SK-N-SH (cell line): ENCODE results near the gene CDKAL1. TPM values are rescaled to one million over a fixed set of nuclear protein-coding genes. Genes with fewer than 3 reads are reported as not detected.

Experiments
- CTCF ChIA-PET: fragments of 300-600, 350-600 bp; formaldehyde crosslinking; extraction: SDS; loops from one replicate; lab custom pipeline; 2021; lab: Yijun Ruan, JAX
- POLR2A ChIA-PET: fragments of 350-600 bp; sonication (Branson Sonifier 250); formaldehyde crosslinking; extraction: SDS; loops from one replicate; lab custom pipeline; 2020; ENCODE audit warnings: antibody characterized with exemption, inconsistent platforms; lab: Yijun Ruan, JAX
- DNase-seq: peaks from one replicate; pipeline ENCODE4 v3.0.0; 2012
- H2AFZ ChIP-seq: fragments of 200-600 bp; sonication (generic); 2 replicates; pipeline ENCODE4 v1.8.1; 2016; ENCODE audit warnings: antibody characterized with exemption, mild to moderate bottlenecking, low read depth
- H3F3A ChIP-seq: fragments of 200-600 bp; sonication (generic); replicated peaks from 2 replicates; pipeline ENCODE3; 2016; ENCODE audit warnings: antibody characterized with exemption, mild to moderate bottlenecking; ENCODE audit not compliant: insufficient read depth
- H3K27ac ChIP-seq, 2 experiments: fragments of 200-500 bp in 1 of 2; fragments of 200-600 bp in 1 of 2; sonication (Bioruptor generic) in 1 of 2; sonication (generic), shearing (Covaris generic) in 1 of 2; 2 replicates each; pipeline versions ENCODE4 v1.5.1 to v1.6.1; 2014 to 2016; ENCODE audit warnings: low read depth in 2 of 2, inconsistent platforms in 1 of 2, low read length in 1 of 2, mild to moderate bottlenecking in 1 of 2, mixed read lengths in 1 of 2
- H3K27me3 ChIP-seq: fragments of 200-600 bp; sonication (generic), shearing (Covaris generic); 2 replicates; pipeline ENCODE4 v1.6.1; 2016; ENCODE audit warnings: mixed run types; ENCODE audit not compliant: insufficient read depth
- H3K36me3 ChIP-seq, 2 experiments: fragments of 200-500 bp in 1 of 2; fragments of 200-600 bp in 1 of 2; sonication (Bioruptor generic) in 1 of 2; sonication (generic) in 1 of 2; replicated peaks in 1 of 2; 2 replicates each; pipeline versions ENCODE3 to v1.5.1; 2014 to 2016; ENCODE audit warnings: low read length in 1 of 2, mild to moderate bottlenecking in 1 of 2; ENCODE audit not compliant: insufficient read depth in 2 of 2, control insufficient read depth in 1 of 2
- H3K4me1 ChIP-seq, 2 experiments: fragments of 200-500 bp in 1 of 2; fragments of 200-600 bp in 1 of 2; sonication (Bioruptor generic) in 1 of 2; sonication (generic), shearing (Covaris generic) in 1 of 2; 2 replicates each; pipeline versions ENCODE4 v1.5.1 to v1.6.1; 2014 to 2016; ENCODE audit warnings: low read depth in 1 of 2, low read length in 1 of 2, mixed run types in 1 of 2; ENCODE audit not compliant: insufficient read depth in 2 of 2, control insufficient read depth in 1 of 2
- H3K4me2 ChIP-seq: fragments of 200-600 bp; sonication (generic), shearing (Covaris generic); 2 replicates; pipeline ENCODE4 v1.6.1; 2017; ENCODE audit warnings: mixed run types
- H3K4me3 ChIP-seq, 2 experiments: fragments of 200-500 bp in 1 of 2; fragments of 200-600 bp in 1 of 2; sonication (Bioruptor generic) in 1 of 2; sonication (generic), shearing (Covaris generic) in 1 of 2; 2 replicates each; pipeline versions ENCODE4 v1.5.1 to v1.8.1; 2014 to 2016; ENCODE audit warnings: low read depth in 2 of 2, inconsistent platforms in 1 of 2, low read length in 1 of 2, mild to moderate bottlenecking in 1 of 2, mixed read lengths in 1 of 2, moderate library complexity in 1 of 2
- H3K79me2 ChIP-seq: fragments of 200-600 bp; sonication (generic); 2 replicates; pipeline ENCODE4 v1.8.1; 2017; ENCODE audit warnings: mild to moderate bottlenecking; ENCODE audit not compliant: insufficient read depth
- H3K9ac ChIP-seq: fragments of 200-600 bp; sonication (generic); 2 replicates; pipeline ENCODE4 v1.6.1; 2017; ENCODE audit warnings: mixed run types
- H3K9me2 ChIP-seq: fragments of 200-600 bp; sonication (generic); 2 replicates; pipeline ENCODE4 v1.6.1; 2017; ENCODE audit warnings: mixed run types
- H3K9me3 ChIP-seq: fragments of 200-600 bp; sonication (generic); 2 replicates; pipeline ENCODE4 v1.6.1; 2017; ENCODE audit warnings: mixed run types, mild to moderate bottlenecking, moderate library complexity
- H4K20me1 ChIP-seq: fragments of 200-600 bp; sonication (generic); 2 replicates; pipeline ENCODE4 v1.6.1; 2017; ENCODE audit warnings: mild to moderate bottlenecking, mixed run types; ENCODE audit not compliant: insufficient read depth
- ELF1 ChIP-seq: IDR thresholded peaks from 2 replicates; pipeline ENCODE4 v1.4.0; 2012
- EP300 ChIP-seq, 2 experiments: IDR thresholded peaks; 2 replicates each; pipeline versions ENCODE4 v1.4.0 to v1.6.1; 2012; ENCODE audit warnings: borderline replicate concordance in 1 of 2, low read depth in 1 of 2, low read length in 1 of 2
- EZH2phosphoT487 ChIP-seq: fragments of 200-600 bp; sonication (generic); IDR thresholded peaks from 2 replicates; pipeline ENCODE4 v1.6.1; 2017; ENCODE audit warnings: low read depth, mixed run types, mild to moderate bottlenecking, antibody characterized with exemption, moderate library complexity, borderline replicate concordance
- FOSL2 ChIP-seq: IDR thresholded peaks from 2 replicates; pipeline ENCODE4 v1.4.0; 2012; ENCODE audit warnings: low read depth, mild to moderate bottlenecking, moderate library complexity, borderline replicate concordance
- FOXJ3 ChIP-seq: sonication (generic); formaldehyde crosslinking; IDR thresholded peaks from 2 replicates; pipeline ENCODE4 v1.5.1; 2020; ENCODE audit warnings: mild to moderate bottlenecking, missing genetic modification reagents
- GABPA ChIP-seq: IDR thresholded peaks from 2 replicates; pipeline ENCODE4 v1.4.0; 2012; ENCODE audit warnings: low read depth, mild to moderate bottlenecking
- MEF2A ChIP-seq: IDR thresholded peaks from 2 replicates; pipeline ENCODE4 v1.4.0; 2012; ENCODE audit warnings: low read depth, borderline replicate concordance
- MXI1 ChIP-seq: IDR thresholded peaks from 2 replicates; pipeline ENCODE4 v1.6.1; 2012; ENCODE audit warnings: mild to moderate bottlenecking, low read depth, low read length, improper control_type of control experiment
- NFIC ChIP-seq: IDR thresholded peaks from 2 replicates; pipeline ENCODE4 v1.4.0; 2012; ENCODE audit warnings: borderline replicate concordance
- NRF1 ChIP-seq: IDR thresholded peaks from 2 replicates; pipeline ENCODE4 v1.6.1; 2012; ENCODE audit warnings: low read depth, mild to moderate bottlenecking, low read length
- RCOR1 ChIP-seq: fragments of 150-350 bp; IDR thresholded peaks from 2 replicates; pipeline ENCODE4 v1.6.1; 2017; ENCODE audit warnings: antibody characterized with exemption, low read length
- RFX5 ChIP-seq: IDR thresholded peaks from 2 replicates; pipeline ENCODE4 v1.6.1; 2012; ENCODE audit warnings: mild to moderate bottlenecking, improper control_type of control experiment, low read length
- RXRA ChIP-seq: IDR thresholded peaks from 2 replicates; pipeline ENCODE4 v1.4.0; 2012; ENCODE audit warnings: low read depth, mild to moderate bottlenecking, borderline replicate concordance
- SMC3 ChIP-seq: IDR thresholded peaks from 2 replicates; pipeline ENCODE4 v1.6.1; 2012; ENCODE audit warnings: low read depth, low read length, improper control_type of control experiment
- TEAD4 ChIP-seq: IDR thresholded peaks from 2 replicates; pipeline ENCODE4 v1.4.0; 2012; ENCODE audit warnings: mild to moderate bottlenecking, borderline replicate concordance; ENCODE audit not compliant: insufficient read depth
- YY1 ChIP-seq: IDR thresholded peaks from 2 replicates; pipeline ENCODE4 v1.4.0; 2012; ENCODE audit warnings: low read depth, mild to moderate bottlenecking
- WGBS: methylation state at CpG from one replicate; pipeline ENCODE4 v1.1.6; 2017; ENCODE audit warnings: low lambda C conversion rate; 5-methylcytosine and 5-hydroxymethylcytosine counted together
- polyA plus RNA-seq, 3 experiments: library from polyadenylated mRNA; depleted of rRNA; stranded (reverse); fragments of >200 nt; gene quantifications; 2 replicates each; pipeline ENCODE4 v1.2.3, GENCODE V29; 2012
- TF ChIP-seq, protein P1 (sequence below): fragments of 150-350 bp; IDR thresholded peaks from 2 replicates; pipeline ENCODE4 v1.6.1; 2016; ENCODE audit warnings: mild to moderate bottlenecking, low read depth, low read length
- TF ChIP-seq, protein P2 (sequence below): IDR thresholded peaks from 2 replicates; pipeline ENCODE4 v1.4.0; 2012; ENCODE audit warnings: low read depth
- TF ChIP-seq, protein P3 (sequence below): IDR thresholded peaks from 2 replicates; pipeline ENCODE4; 2012

CDKAL1 gene
- polyA plus RNA-seq, 1 of the 3 experiments (the other 2 are of a cell fraction): 2.6 TPM

- ChIA-PET CTCF (interaction anchor here (1.0 kb wide), 1 partner anchor 34 kb away, joined by 3 read pairs; no protein-coding TSS in a partner anchor), POLR2A (no interaction called here)
- Histone ChIP-seq H3K79me2 (no peaks in the 10 kb centered on the region), H3K27ac (no peak overlapping the region), H3K4me3 (no peak overlapping the region), H2AFZ (no peak overlapping the region), H3K9ac (no peak overlapping the region), H3K4me2 (no peak overlapping the region), H3K27me3 (no peaks in the 10 kb centered on the region), H3F3A (no peaks in the 10 kb centered on the region), H3K9me2 (no peaks in the 10 kb centered on the region), H3K36me3 (no peaks in the 10 kb centered on the region), H4K20me1 (no peaks in the 10 kb centered on the region), H3K4me1 (no peaks in the 10 kb centered on the region; a peak in 1 of 4 replicates), H3K9me3 (no peaks in the 10 kb centered on the region)
- WGBS: 93% methylated on average over 3 of the region's 3 CpGs
- no peak for DNase-seq
- TF ChIP-seq SMC3 (no peak), EP300 (IDR thresholded peaks at IDR 0.05; ENCODE audit: borderline replicate concordance in 1 of 2, low read depth in 1 of 2, low read length in 1 of 2) (no peak), RXRA (no peak), FOSL2 (no peak), MEF2A (no peak), TEAD4 (no peak), NRF1 (no peak), GABPA (no peak), ELF1 (no peak), EZH2phosphoT487 (no peak), RFX5 (no peak), RCOR1 (no peak)
- TF ChIP-seq, protein P1, sequence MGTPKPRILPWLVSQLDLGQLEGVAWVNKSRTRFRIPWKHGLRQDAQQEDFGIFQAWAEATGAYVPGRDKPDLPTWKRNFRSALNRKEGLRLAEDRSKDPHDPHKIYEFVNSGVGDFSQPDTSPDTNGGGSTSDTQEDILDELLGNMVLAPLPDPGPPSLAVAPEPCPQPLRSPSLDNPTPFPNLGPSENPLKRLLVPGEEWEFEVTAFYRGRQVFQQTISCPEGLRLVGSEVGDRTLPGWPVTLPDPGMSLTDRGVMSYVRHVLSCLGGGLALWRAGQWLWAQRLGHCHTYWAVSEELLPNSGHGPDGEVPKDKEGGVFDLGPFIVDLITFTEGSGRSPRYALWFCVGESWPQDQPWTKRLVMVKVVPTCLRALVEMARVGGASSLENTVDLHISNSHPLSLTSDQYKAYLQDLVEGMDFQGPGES: no peak
Observed at GRCh38 chr6:20630136-20630535, 95.9 kb downstream of the CDKAL1 start.

- CTCF ChIA-PET: interaction anchor here (1.0 kb wide), 1 partner anchor 33 kb away, joined by 3 read pairs; no protein-coding TSS in a partner anchor
- Histone ChIP-seq H3K4me1 (no peaks in the 10 kb centered on the region; a peak in 1 of 4 replicates), H3K27me3 (no peaks in the 10 kb centered on the region), H3K79me2 (no peaks in the 10 kb centered on the region), H3K27ac (no peak overlapping the region), H3K9me3 (no peaks in the 10 kb centered on the region)
- TF ChIP-seq NFIC (no peak), EZH2phosphoT487 (no peak), RCOR1 (no peak), EP300 (IDR thresholded peaks at IDR 0.05; ENCODE audit: borderline replicate concordance in 1 of 2, low read depth in 1 of 2, low read length in 1 of 2) (no peak), FOSL2 (no peak), YY1 (no peak), TEAD4 (no peak), MEF2A (no peak), MXI1 (no peak), RFX5 (no peak), ELF1 (no peak), FOXJ3 (CRISPR knock-in tag) (no peak)
- TF ChIP-seq, protein P2, sequence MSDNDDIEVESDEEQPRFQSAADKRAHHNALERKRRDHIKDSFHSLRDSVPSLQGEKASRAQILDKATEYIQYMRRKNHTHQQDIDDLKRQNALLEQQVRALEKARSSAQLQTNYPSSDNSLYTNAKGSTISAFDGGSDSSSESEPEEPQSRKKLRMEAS: no peak
- TF ChIP-seq, protein P1: no peak
- TF ChIP-seq, protein P3, sequence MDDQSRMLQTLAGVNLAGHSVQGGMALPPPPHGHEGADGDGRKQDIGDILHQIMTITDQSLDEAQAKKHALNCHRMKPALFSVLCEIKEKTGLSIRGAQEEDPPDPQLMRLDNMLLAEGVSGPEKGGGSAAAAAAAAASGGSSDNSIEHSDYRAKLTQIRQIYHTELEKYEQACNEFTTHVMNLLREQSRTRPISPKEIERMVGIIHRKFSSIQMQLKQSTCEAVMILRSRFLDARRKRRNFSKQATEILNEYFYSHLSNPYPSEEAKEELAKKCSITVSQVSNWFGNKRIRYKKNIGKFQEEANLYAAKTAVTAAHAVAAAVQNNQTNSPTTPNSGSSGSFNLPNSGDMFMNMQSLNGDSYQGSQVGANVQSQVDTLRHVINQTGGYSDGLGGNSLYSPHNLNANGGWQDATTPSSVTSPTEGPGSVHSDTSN: no peak
- TF ChIP-seq, all 33 proteins: peak for 0
- Histone ChIP-seq H3K36me3 (no peaks in the 10 kb centered on the region), H3F3A (no peaks in the 10 kb centered on the region), H3K9me2 (no peaks in the 10 kb centered on the region), H3K4me3 (no peak overlapping the region), H4K20me1 (no peaks in the 10 kb centered on the region), H2AFZ (no peak overlapping the region), H3K4me2 (no peak overlapping the region), H3K9ac (no peak overlapping the region)
- POLR2A ChIA-PET: no interaction called here
- DNase-seq: no peak
- 81% methylated on average over 3 of the region's 3 CpGs for WGBS
Observed at GRCh38 chr6:20630617-20631548, 96.6 kb downstream of the CDKAL1 start.
